Measurements from ENCODE around the gene ROBO1. TPM values are rescaled to one million over a fixed set of nuclear protein-coding genes. Genes with fewer than 3 reads are reported as not detected.
A peak's percentile ranks its signal among the peaks of the same experiment; 100 is the strongest.

The ROBO1 gene
- total RNA-seq, 1 donor from 2014 or later = 169 TPM

- no peak for DNase-seq (ENCODE audit: low spot score)
- H3K4me1 ChIP-seq = no peaks in the 10 kb centered on the region
- H3K27me3 ChIP-seq = no peaks in the 10 kb centered on the region
- no peak overlapping the region for H3K4me3 Mint-ChIP-seq
- no peaks in the 10 kb centered on the region for H3K36me3 ChIP-seq
- H2AFZ ChIP-seq (replicated peaks) = no peak overlapping the region
- H3K9me3 Mint-ChIP-seq = no peaks in the 10 kb centered on the region
- H3F3A ChIP-seq (ENCODE audit: low read depth) = no peaks in the 10 kb centered on the region
- H4K20me1 ChIP-seq (ENCODE audit: low read depth) = no peaks in the 10 kb centered on the region
- H3K27ac Mint-ChIP-seq = no peak overlapping the region
- no peaks in the 10 kb centered on the region for H3K36me3 Mint-ChIP-seq
- H3K4me1 Mint-ChIP-seq = peaks cover 3% of the 10 kb centered on the region
- H3K27me3 Mint-ChIP-seq (ENCODE audit: insufficient read depth, low read depth) = no peaks in the 10 kb centered on the region
- H3K4me3 ChIP-seq = no peak overlapping the region
- no peaks in the 10 kb centered on the region for H3K9me3 ChIP-seq (ENCODE audit: low read depth)
- TF ChIP-seq CTCF (IDR thresholded peaks at IDR 0.05) = no peak
- no peak for TF ChIP-seq EZH2 (IDR thresholded peaks at IDR 0.05)
- TF ChIP-seq EZH2phosphoT487 (IDR thresholded peaks at IDR 0.05) = no peak
- no peak overlapping the region for H3K4me2 ChIP-seq
- H3K79me2 ChIP-seq (ENCODE audit: low read depth) = no peaks in the 10 kb centered on the region
- no peak overlapping the region for H3K9ac ChIP-seq
- no peak overlapping the region for H3K27ac ChIP-seq
Measured at GRCh38 chr3:79253271-79253670, 514.5 kb downstream of the ROBO1 start.

GRCh38 chr3:79250746-79251145 is 517.1 kb downstream of the ROBO1 start:
- Mint-ChIP-seq H3K9me3 (no peaks in the 10 kb centered on the region), H3K4me3 (no peak overlapping the region)

GRCh38 chr3:79249701-79250100 is 518.1 kb downstream of the ROBO1 start:
- no peak for TF ChIP-seq CTCF (IDR thresholded peaks at IDR 0.05)
- no peaks in the 10 kb centered on the region for H3K9me3 ChIP-seq (ENCODE audit: low read depth)
- no peak overlapping the region for H3K27ac ChIP-seq
- no peaks in the 10 kb centered on the region for H3F3A ChIP-seq (ENCODE audit: low read depth)
- no peak for DNase-seq (ENCODE audit: low spot score)
- H3K4me1 Mint-ChIP-seq = peaks cover 18% of the 10 kb centered on the region
- no peaks in the 10 kb centered on the region for H3K36me3 ChIP-seq
- no peaks in the 10 kb centered on the region for H3K9me3 Mint-ChIP-seq
- no peaks in the 10 kb centered on the region for H4K20me1 ChIP-seq (ENCODE audit: low read depth)
- H3K4me1 ChIP-seq = peaks cover 9% of the 10 kb centered on the region
- no peaks in the 10 kb centered on the region for H3K36me3 Mint-ChIP-seq
- H3K4me3 Mint-ChIP-seq = no peak overlapping the region
- no peak overlapping the region for H2AFZ ChIP-seq (replicated peaks)
- no peak overlapping the region for H3K4me3 ChIP-seq
- H3K4me2 ChIP-seq = no peak overlapping the region
- H3K27me3 ChIP-seq = no peaks in the 10 kb centered on the region
- no peak overlapping the region for H3K9ac ChIP-seq
- no peaks in the 10 kb centered on the region for H3K79me2 ChIP-seq (ENCODE audit: low read depth)
- no peak overlapping the region for H3K27ac Mint-ChIP-seq
- H3K27me3 Mint-ChIP-seq (ENCODE audit: insufficient read depth, low read depth) = no peaks in the 10 kb centered on the region

More at GRCh38 chr3:79250746-79251145, 517.1 kb downstream of the ROBO1 start:
- Histone ChIP-seq H3F3A (ENCODE audit: low read depth) (no peaks in the 10 kb centered on the region), H3K9ac (no peak overlapping the region), H3K27ac (no peak overlapping the region), H3K4me2 (no peak overlapping the region), H3K4me1 (peaks cover 9% of the 10 kb centered on the region), H4K20me1 (ENCODE audit: low read depth) (no peaks in the 10 kb centered on the region), H3K9me3 (ENCODE audit: low read depth) (no peaks in the 10 kb centered on the region), H3K36me3 (no peaks in the 10 kb centered on the region), H3K4me3 (no peak overlapping the region), H3K79me2 (ENCODE audit: low read depth) (no peaks in the 10 kb centered on the region), H2AFZ (replicated peaks) (no peak overlapping the region), H3K27me3 (no peaks in the 10 kb centered on the region)
- H3K36me3 Mint-ChIP-seq = no peaks in the 10 kb centered on the region
- DNase-seq (ENCODE audit: low spot score) = no peak
- no peak overlapping the region for H3K27ac Mint-ChIP-seq
- H3K27me3 Mint-ChIP-seq (ENCODE audit: insufficient read depth, low read depth) = no peaks in the 10 kb centered on the region
- peaks cover 15% of the 10 kb centered on the region for H3K4me1 Mint-ChIP-seq
- TF ChIP-seq CTCF (IDR thresholded peaks at IDR 0.05) (no peak), EZH2phosphoT487 (IDR thresholded peaks at IDR 0.05) (no peak), EZH2 (IDR thresholded peaks at IDR 0.05) (no peak)

- TF ChIP-seq EZH2 (IDR thresholded peaks at IDR 0.05) (no peak), CTCF (IDR thresholded peaks at IDR 0.05) (no peak), EZH2phosphoT487 (IDR thresholded peaks at IDR 0.05) (no peak)
- peaks cover 9% of the 10 kb centered on the region for H3K4me1 ChIP-seq
- no peaks in the 10 kb centered on the region for H3K27me3 ChIP-seq
- H3K79me2 ChIP-seq (ENCODE audit: low read depth) = no peaks in the 10 kb centered on the region
- Mint-ChIP-seq H3K36me3 (no peaks in the 10 kb centered on the region), H3K27ac (peak overlapping the region; percentile 43), H3K4me3 (no peak overlapping the region), H3K4me1 (peaks cover 18% of the 10 kb centered on the region), H3K9me3 (peaks cover 3% of the 10 kb centered on the region), H3K27me3 (ENCODE audit: insufficient read depth, low read depth) (no peaks in the 10 kb centered on the region)
- H3K9ac ChIP-seq = no peak overlapping the region
- no peaks in the 10 kb centered on the region for H3K36me3 ChIP-seq
- no peaks in the 10 kb centered on the region for H3K9me3 ChIP-seq (ENCODE audit: low read depth)
- H3F3A ChIP-seq (ENCODE audit: low read depth) = no peaks in the 10 kb centered on the region
- H3K27ac ChIP-seq = no peak overlapping the region
- peak overlapping the region; percentile 28 for H3K4me2 ChIP-seq
- H3K4me3 ChIP-seq = no peak overlapping the region
- no peaks in the 10 kb centered on the region for H4K20me1 ChIP-seq (ENCODE audit: low read depth)
- DNase-seq (ENCODE audit: low spot score) = no peak
- peak overlapping the region; percentile 78 for H2AFZ ChIP-seq (replicated peaks)
Measured at GRCh38 chr3:79247725-79248043, 520.1 kb downstream of the ROBO1 start.
